Endometrial microvascular endothelial cells (primary cell): ENCODE results near the gene CTSZ. TPM values are rescaled to one million over a fixed set of nuclear protein-coding genes. Genes with fewer than 3 reads are reported as not detected.
"Not testable (repeated sequence)": the region's sequence is repeated elsewhere in the genome, so short reads cannot be mapped to it uniquely, and the experiment has no call there.

ENCODE experiments used
- in situ Hi-C: cut with HindIII; loops from 2 replicates; pipeline ENCODE4 v1.10.0; 2017; ENCODE audit warnings: low sequenced_read_pairs, low pct_unique_long_range_greater_than_20kb; ENCODE audit errors: inconsistent ontology term
- total RNA-seq: library from RNA; depleted of rRNA; stranded (reverse); fragments of >200 nt; gene quantifications from one replicate; pipeline ENCODE4 v1.2.3, GENCODE V29; 2015; ENCODE audit errors: inconsistent ontology term

CTSZ gene
- 226 TPM for total RNA-seq

GRCh38 chr20:59006864-59007664 lies at the start of gene CTSZ:
Gene CTSZ (minus strand): TSS chr20:59007254. CDS start chr20:59007128, 126 bp downstream.
- in situ Hi-C loops, result loop anchor here (25.0 kb wide), 1 partner anchor 145 kb away; the partner anchor contains the start of genes GNAS and GNAS-AS1

GRCh38 chr20:59055302-59055701 lies 48.2 kb upstream of the CTSZ start:
- in situ Hi-C loops, result no loop called here

- in situ Hi-C loops, result no loop called here
Observed at GRCh38 chr20:59051666-59052185, 44.7 kb upstream of the CTSZ start.

- in situ Hi-C loops, result no loop called here
Observed at GRCh38 chr20:59050437-59050836, 43.4 kb upstream of the CTSZ start.

GRCh38 chr20:59048681-59049030 lies 41.6 kb upstream of the CTSZ start:
- in situ Hi-C loops, result no loop called here

GRCh38 chr20:59047938-59048680 lies 41.1 kb upstream of the CTSZ start:
- in situ Hi-C loops, result no loop called here

GRCh38 chr20:59046862-59047261 lies 39.8 kb upstream of the CTSZ start:
- in situ Hi-C loops, result no loop called here

- in situ Hi-C loops, result no loop called here
Observed at GRCh38 chr20:59044796-59045195, 37.7 kb upstream of the CTSZ start.

GRCh38 chr20:59044295-59044694 lies 37.2 kb upstream of the CTSZ start:
- in situ Hi-C loops, result no loop called here

GRCh38 chr20:59043698-59044097 lies 36.6 kb upstream of the CTSZ start:
- in situ Hi-C loops, result no loop called here

GRCh38 chr20:59042796-59043631 lies 36.0 kb upstream of the CTSZ start:
- in situ Hi-C loops, result no loop called here

- in situ Hi-C loops, result no loop called here
Observed at GRCh38 chr20:59042151-59042795, 35.2 kb upstream of the CTSZ start, which contains the start of gene PRELID3B. Gene PRELID3B (minus strand): TSS chr20:59042786. CDS start chr20:59042730, 56 bp downstream.

GRCh38 chr20:59041487-59041886 lies 34.4 kb upstream of the CTSZ start:
- in situ Hi-C loops, result not testable (repeated sequence)

GRCh38 chr20:59040667-59041066 lies 33.6 kb upstream of the CTSZ start:
- in situ Hi-C loops, result no loop called here

- in situ Hi-C loops, result no loop called here
Observed at GRCh38 chr20:59039233-59039632, 32.2 kb upstream of the CTSZ start.

GRCh38 chr20:59037386-59037785 lies 30.3 kb upstream of the CTSZ start:
- in situ Hi-C loops, result no loop called here

- in situ Hi-C loops, result no loop called here
Observed at GRCh38 chr20:59035381-59035780, 28.3 kb upstream of the CTSZ start.

- in situ Hi-C loops, result no loop called here
Observed at GRCh38 chr20:59033616-59034165, 26.6 kb upstream of the CTSZ start.
